Left renal pelvis (tissue), 4 donors: ENCODE data around the gene KLHL22. TPM values are rescaled to one million over a fixed set of nuclear protein-coding genes. Genes with fewer than 3 reads are reported as not detected.
"Not testable (repeated sequence)": the region's sequence is repeated elsewhere in the genome, so short reads cannot be mapped to it uniquely, and the experiment has no call there.

Experiments used
- DNase-seq, 4 donors: peaks; one replicate each; pipeline ENCODE4 v3.0.0-alpha.2; 2013; ENCODE audit warnings: low read depth in 4 of 4, low spot score in 3 of 4
- polyA plus RNA-seq, 4 donors: library from polyadenylated mRNA; unstranded; fragments of 120-200 nt; gene quantifications; one replicate each; pipeline ENCODE4 v1.2.1, GENCODE V29; 2013; ENCODE audit not compliant: insufficient read length in 4 of 4

Gene KLHL22
- polyA plus RNA-seq = 10 to 100 TPM; 26.7 to 43.0 (median 34.2) TPM

- peak in 2 of 4 donors; percentile 10 to 24 for DNase-seq
Measured at GRCh38 chr22:20494978-20495860, at the start of gene KLHL22. KLHL22 (minus strand) TSS chr22:20495795; CDS start chr22:20489211, 6,584 bp downstream.

- not testable (repeated sequence) for DNase-seq
Measured at GRCh38 chr22:20545318-20545634, 49.7 kb upstream of the KLHL22 start.

GRCh38 chr22:20542736-20543135 lies 47.1 kb upstream of the KLHL22 start:
- no peak for DNase-seq

- no peak for DNase-seq
Measured at GRCh38 chr22:20542055-20542454, 46.5 kb upstream of the KLHL22 start.

- DNase-seq = not testable (repeated sequence)
Measured at GRCh38 chr22:20538875-20539274, 43.3 kb upstream of the KLHL22 start.

GRCh38 chr22:20537983-20538382 lies 42.4 kb upstream of the KLHL22 start:
- DNase-seq = no peak

- DNase-seq = no peak
Measured at GRCh38 chr22:20537325-20537756, 41.7 kb upstream of the KLHL22 start.

GRCh38 chr22:20536590-20537324 lies 41.2 kb upstream of the KLHL22 start:
- DNase-seq = no peak

- DNase-seq = no peak
Measured at GRCh38 chr22:20533879-20534265, 38.3 kb upstream of the KLHL22 start.

- no peak for DNase-seq
Measured at GRCh38 chr22:20533095-20533878, 37.7 kb upstream of the KLHL22 start.

GRCh38 chr22:20532256-20532993 lies 36.8 kb upstream of the KLHL22 start:
- DNase-seq = no peak

- DNase-seq = no peak
Measured at GRCh38 chr22:20531404-20532201, 36.0 kb upstream of the KLHL22 start.

- no peak for DNase-seq
Measured at GRCh38 chr22:20531154-20531403, 35.5 kb upstream of the KLHL22 start.

GRCh38 chr22:20530368-20531153 lies 35.0 kb upstream of the KLHL22 start:
- no peak for DNase-seq

GRCh38 chr22:20528405-20528978 lies 32.9 kb upstream of the KLHL22 start:
- DNase-seq = no peak

GRCh38 chr22:20526628-20527355 lies 31.2 kb upstream of the KLHL22 start:
- no peak for DNase-seq

- DNase-seq = no peak
Measured at GRCh38 chr22:20526305-20526627, 30.7 kb upstream of the KLHL22 start.

- DNase-seq = no peak
Measured at GRCh38 chr22:20525048-20525447, 29.5 kb upstream of the KLHL22 start.
